ENCODE data around the gene S100A7A. TPM values are rescaled to one million over a fixed set of nuclear protein-coding genes. Genes with fewer than 3 reads are reported as not detected.
A peak's percentile ranks its signal among the peaks of the same experiment; 100 is the strongest.

S100A7A gene
- total and polyA plus RNA-seq, 2 of the 8 experiments (the other 6 are each of a cell fraction or from before 2014, with no cell fraction given): not detected

- TF ChIP-seq JUND (IDR thresholded peaks at IDR 0.05; ENCODE audit: low read length) (no peak), ASH2L (IDR thresholded peaks at IDR 0.05; ENCODE audit: low read length) (no peak), CTBP2 (IDR thresholded peaks at IDR 0.05; ENCODE audit: borderline replicate concordance, insufficient read depth, insufficient read length, low read length) (no peak), GTF2F1 (IDR thresholded peaks at IDR 0.05; ENCODE audit: borderline replicate concordance, low read depth, low read length) (no peak), ATF3 (IDR thresholded peaks at IDR 0.05; ENCODE audit: insufficient read depth, low read depth, low read length) (no peak), PHF8 (conservative IDR thresholded peaks at IDR 0.05; ENCODE audit: low read depth, low read length) (no peak), TAF7 (optimal IDR thresholded peaks at IDR 0.05; ENCODE audit: borderline replicate concordance, low read depth, low read length) (no peak), USF2 (IDR thresholded peaks at IDR 0.05; ENCODE audit: low read length) (no peak)
- no peaks in the 10 kb centered on the region for H3K4me1 ChIP-seq (replicated peaks in 1 of 4; ENCODE audit: control insufficient read depth in 3 of 4, insufficient read depth in 4 of 4, low read length in 3 of 4)
- no peak overlapping the region for H3K4me2 ChIP-seq (ENCODE audit: insufficient read depth in 1 of 2, low read depth in 2 of 2, low read length in 2 of 2)
- no peaks in the 10 kb centered on the region for H4K20me1 ChIP-seq (replicated peaks in 1 of 2; ENCODE audit: control insufficient read depth in 1 of 2, insufficient read depth in 2 of 2, low read length in 2 of 2)
- H3K9ac ChIP-seq (replicated peaks in 1 of 4; ENCODE audit: extremely low read depth in 1 of 4, low read depth in 3 of 4, low read length in 3 of 4): no peak overlapping the region
- no peak overlapping the region for H4K5ac ChIP-seq (ENCODE audit: insufficient read length, low read depth, low read length)
- WGBS, 2 experiments (ENCODE audit: extremely low coverage in 1 of 2, insufficient coverage in 1 of 2, insufficient read length in 1 of 2, insufficient replicate concordance in 2 of 2, low coverage in 1 of 2, low lambda C conversion rate in 2 of 2, missing lambda C conversion rate in 1 of 2): 76% methylated on average over 4 of the region's 6 CpGs; no CpG with 5 or more reads in 1 of the 2 experiments
- H3K56ac ChIP-seq (replicated peaks; ENCODE audit: insufficient read length, low read depth, low read length): no peak overlapping the region
- no peaks in the 10 kb centered on the region for H3K36me3 ChIP-seq (ENCODE audit: control insufficient read depth in 2 of 4, insufficient read depth in 4 of 4, low read length in 3 of 4)
- no peak overlapping the region for H2AK5ac ChIP-seq (ENCODE audit: low read depth, low read length)
- no peak overlapping the region for H2AFZ ChIP-seq (ENCODE audit: low read length)
- no peak overlapping the region for H2BK5ac ChIP-seq (ENCODE audit: low read depth, low read length)
- no peak overlapping the region for H4K91ac ChIP-seq (replicated peaks; ENCODE audit: insufficient read length, low read length)
- H2BK15ac ChIP-seq (ENCODE audit: low read length): no peak overlapping the region
- no peaks in the 10 kb centered on the region for H3K9me3 ChIP-seq (ENCODE audit: insufficient read depth in 2 of 2, low read depth in 1 of 2, low read length in 1 of 2)
- H2BK12ac ChIP-seq (ENCODE audit: low read depth, low read length): no peak overlapping the region; the same call in 1 of the 2 replicates
- H2BK20ac ChIP-seq (ENCODE audit: low read length): no peak overlapping the region
- no peak for FAIRE-seq
- H3K4me3 ChIP-seq (ENCODE audit: extremely low read depth in 1 of 4, insufficient read depth in 2 of 4, low read depth in 3 of 4, low read length in 4 of 4): no peak overlapping the region
- H4K8ac ChIP-seq (ENCODE audit: extremely low read depth, insufficient read depth, low read length): no peak overlapping the region
- H3K14ac ChIP-seq (ENCODE audit: insufficient read length): no peak overlapping the region
- DNase-seq (ENCODE audit: low read depth in 1 of 2, low spot score in 2 of 2): peak in 1 of 2 experiments; percentile 32
- H3K79me2 ChIP-seq (ENCODE audit: control insufficient read depth in 1 of 2, insufficient read depth in 2 of 2, low read length in 2 of 2): no peaks in the 10 kb centered on the region
- H3K4ac ChIP-seq (replicated peaks; ENCODE audit: insufficient read length, low read depth, low read length): no peak overlapping the region
- ChIA-PET POLR2A (ENCODE audit: partially characterized antibody) (no interaction called here), CTCF (ENCODE audit: partially characterized antibody) (interaction anchor here (1.1 to 6.4 kb wide), 4 partner anchors 44 to 95 kb away, joined by 3 to 63 read pairs (median 6); partner anchors contain the start of gene PGLYRP4)
- no peak overlapping the region for H2BK120ac ChIP-seq (replicated peaks; ENCODE audit: low read depth, low read length)
- H3K23me2 ChIP-seq (ENCODE audit: low read depth, low read length): no peaks in the 10 kb centered on the region
- H3K27ac ChIP-seq (ENCODE audit: low read depth, low read length): no peak overlapping the region
- no peaks in the 10 kb centered on the region for H3K79me1 ChIP-seq (ENCODE audit: low read depth, low read length)
- no peak overlapping the region for H3K18ac ChIP-seq (ENCODE audit: extremely low read depth, low read length)
- H3K23ac ChIP-seq (ENCODE audit: insufficient read length): no peak overlapping the region
- H3K27me3 ChIP-seq (replicated peaks in 1 of 4; ENCODE audit: control insufficient read depth in 3 of 4, extremely low read depth in 1 of 4, insufficient read depth in 3 of 4, low read length in 3 of 4): no peaks in the 10 kb centered on the region
Observed at GRCh38 chr1:153397924-153398651, 18.2 kb upstream of the S100A7A start.
